AG04449 (cell line): ENCODE results near the gene ELAC1.
"Not testable (repeated sequence)": the region's sequence is repeated elsewhere in the genome, so short reads cannot be mapped to it uniquely, and the experiment has no call there.

ENCODE experiments used
- CTCF ChIA-PET: fragments of 350-600 bp; formaldehyde crosslinking; extraction: SDS; loops from one replicate; lab custom pipeline; 2021; ENCODE audit warnings: antibody characterized with exemption; lab: Yijun Ruan, JAX
- POLR2A ChIA-PET: fragments of 400-600, 350-600 bp; formaldehyde crosslinking; extraction: SDS; loops from one replicate; lab custom pipeline; 2020; ENCODE audit warnings: antibody characterized with exemption, inconsistent platforms; lab: Yijun Ruan, JAX
- DNase-seq: peaks from one replicate; pipeline ENCODE4 v3.0.0-alpha.2; 2010; ENCODE audit warnings: low read depth, low spot score
- H3K4me3 ChIP-seq: 2 replicates; pipeline ENCODE4 v1.5.1; 2011; ENCODE audit warnings: low read depth, mild to moderate bottlenecking, control low read depth, low read length
- CTCF ChIP-seq: IDR thresholded peaks from one replicate; pipeline ENCODE4 v1.5.1; 2011; ENCODE audit warnings: mild to moderate bottlenecking, moderate library complexity, low read length, control low read depth, inconsistent platforms; ENCODE audit not compliant: insufficient read depth; ENCODE audit errors: missing control alignments

Gene ELAC1

GRCh38 chr18:50992351-50992762 is 24.5 kb downstream of the ELAC1 start:
- POLR2A ChIA-PET = no interaction called here
- CTCF ChIA-PET = interaction anchor here (0.8 kb wide), 1 partner anchor 21 kb away, joined by 3 read pairs; no protein-coding TSS in a partner anchor

GRCh38 chr18:50994031-50994430 is 26.2 kb downstream of the ELAC1 start:
- TF ChIP-seq CTCF = no peak
- H3K4me3 ChIP-seq = no peak overlapping the region
- DNase-seq = no peak
- ChIA-PET CTCF (no interaction called here), POLR2A (no interaction called here)

More at GRCh38 chr18:50992351-50992762, 24.5 kb downstream of the ELAC1 start:
- H3K4me3 ChIP-seq = no peak overlapping the region
- no peak for DNase-seq
- TF ChIP-seq CTCF = no peak

- CTCF ChIA-PET, H3K4me3 ChIP-seq, DNase-seq, POLR2A ChIA-PET: not testable (repeated sequence)
These were observed 35.3 kb downstream of the ELAC1 start for GRCh38 chr18:51003174-51003573.

- no peak for TF ChIP-seq CTCF
- H3K4me3 ChIP-seq = no peak overlapping the region
- CTCF ChIA-PET = no interaction called here
- no peak for DNase-seq
- POLR2A ChIA-PET = no interaction called here
These were observed 38.4 kb downstream of the ELAC1 start for GRCh38 chr18:51006061-51006818.

- no peak for DNase-seq
- no peak overlapping the region for H3K4me3 ChIP-seq
- POLR2A ChIA-PET = no interaction called here
- TF ChIP-seq CTCF = no peak
- CTCF ChIA-PET = no interaction called here
These were observed 39.3 kb downstream of the ELAC1 start for GRCh38 chr18:51006948-51007789.

- DNase-seq = no peak
- no peak overlapping the region for H3K4me3 ChIP-seq
- CTCF ChIA-PET = interaction anchor here (1.6 kb wide), 1 partner anchor 187 kb away, joined by 5 read pairs; the partner anchor contains the start of gene MRO
- no peak for TF ChIP-seq CTCF
- POLR2A ChIA-PET = no interaction called here
These were observed 39.9 kb downstream of the ELAC1 start for GRCh38 chr18:51007790-51008139.
